ENCODE measurements around the gene NAGS.

The NAGS gene

DNA sequence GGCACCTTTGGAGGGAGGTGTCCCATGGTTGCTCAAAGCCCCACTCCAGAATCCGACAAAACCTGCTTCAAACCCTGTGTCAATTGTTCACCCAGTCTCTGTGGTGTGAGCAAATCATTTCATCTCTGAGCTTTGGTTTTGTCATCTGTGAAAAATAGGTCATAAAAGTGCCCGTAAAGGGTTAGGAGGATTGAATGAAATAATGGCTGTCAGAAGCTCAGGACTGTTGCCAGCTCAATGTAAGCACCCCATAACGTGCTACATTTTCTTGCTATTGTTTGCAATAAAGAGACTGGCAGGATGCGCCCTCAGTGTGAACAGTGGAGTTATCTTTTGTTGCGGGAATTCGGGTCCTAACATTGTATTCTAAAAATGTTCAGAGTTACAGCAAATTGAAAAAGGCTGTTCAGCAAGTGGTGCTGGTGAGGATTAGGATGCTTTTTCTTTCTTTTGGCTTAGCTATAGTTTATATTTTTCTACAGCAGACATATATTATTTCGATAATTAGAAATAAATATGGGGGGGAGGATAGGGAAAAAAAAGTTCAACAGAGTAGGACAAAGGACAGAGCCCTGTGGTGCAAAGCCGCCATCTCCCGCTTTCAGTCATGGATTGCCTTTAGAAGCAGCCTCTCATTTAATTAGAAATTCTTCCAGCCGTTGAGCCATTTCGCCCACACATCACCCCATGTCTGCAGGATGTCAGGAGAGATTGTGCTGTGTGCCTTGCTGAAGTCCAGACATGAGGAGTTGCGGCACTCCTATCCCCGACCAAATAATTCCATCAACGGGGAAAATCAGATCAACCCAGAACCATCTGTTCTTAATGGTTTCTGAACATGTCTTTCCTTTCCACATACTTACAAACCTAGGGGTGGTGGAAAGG, 29.8 kb upstream of the NAGS start:
- no peaks in the 10 kb centered on the region; the same call in 1 of the 2 replicates for H3K27me3 ChIP-seq (ENCODE audit: insufficient read depth, low read length)
- no peaks in the 10 kb centered on the region for H3K4me1 ChIP-seq (ENCODE audit: insufficient read depth, low read length)
- H3K4me3 ChIP-seq (ENCODE audit: low read length), result no peak overlapping the region
- H3K9me3 ChIP-seq (ENCODE audit: insufficient read depth, low read depth, low read length), result no peaks in the 10 kb centered on the region
- 88% methylated on average over 13 of the region's 14 CpGs for WGBS
- no peak overlapping the region for H3K27ac ChIP-seq (ENCODE audit: low read depth, low read length)
- no peak overlapping the region for H3K9ac ChIP-seq (ENCODE audit: low read depth, low read length)
- H3K36me3 ChIP-seq (ENCODE audit: insufficient read depth, low read length), result no peaks in the 10 kb centered on the region

DNA sequence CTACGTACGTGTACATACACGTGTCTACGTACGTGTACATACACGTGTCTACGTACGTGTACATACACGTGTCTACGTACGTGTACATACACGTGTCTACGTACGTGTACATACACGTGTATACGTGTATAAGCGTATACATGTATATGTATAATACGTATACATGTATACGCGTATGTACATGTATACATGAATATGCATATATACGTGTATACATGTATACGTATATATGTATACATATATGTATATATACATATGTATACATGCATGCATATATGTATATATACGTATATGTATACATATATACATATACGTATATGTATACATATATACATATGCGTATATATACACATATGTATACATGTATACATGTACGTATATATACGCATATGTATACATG, 28.5 kb upstream of the NAGS start:
- Histone ChIP-seq H3K9me3 (ENCODE audit: insufficient read depth, low read depth, low read length) (no peaks in the 10 kb centered on the region), H3K27me3 (ENCODE audit: insufficient read depth, low read length) (no peaks in the 10 kb centered on the region; the same call in 1 of the 2 replicates), H3K4me3 (ENCODE audit: low read length) (no peak overlapping the region), H3K36me3 (ENCODE audit: insufficient read depth, low read length) (no peaks in the 10 kb centered on the region), H3K27ac (ENCODE audit: low read depth, low read length) (no peak overlapping the region), H3K9ac (ENCODE audit: low read depth, low read length) (no peak overlapping the region), H3K4me1 (ENCODE audit: insufficient read depth, low read length) (no peaks in the 10 kb centered on the region)
- WGBS, result no CpG with 5 or more reads among the region's 27 CpGs

DNA sequence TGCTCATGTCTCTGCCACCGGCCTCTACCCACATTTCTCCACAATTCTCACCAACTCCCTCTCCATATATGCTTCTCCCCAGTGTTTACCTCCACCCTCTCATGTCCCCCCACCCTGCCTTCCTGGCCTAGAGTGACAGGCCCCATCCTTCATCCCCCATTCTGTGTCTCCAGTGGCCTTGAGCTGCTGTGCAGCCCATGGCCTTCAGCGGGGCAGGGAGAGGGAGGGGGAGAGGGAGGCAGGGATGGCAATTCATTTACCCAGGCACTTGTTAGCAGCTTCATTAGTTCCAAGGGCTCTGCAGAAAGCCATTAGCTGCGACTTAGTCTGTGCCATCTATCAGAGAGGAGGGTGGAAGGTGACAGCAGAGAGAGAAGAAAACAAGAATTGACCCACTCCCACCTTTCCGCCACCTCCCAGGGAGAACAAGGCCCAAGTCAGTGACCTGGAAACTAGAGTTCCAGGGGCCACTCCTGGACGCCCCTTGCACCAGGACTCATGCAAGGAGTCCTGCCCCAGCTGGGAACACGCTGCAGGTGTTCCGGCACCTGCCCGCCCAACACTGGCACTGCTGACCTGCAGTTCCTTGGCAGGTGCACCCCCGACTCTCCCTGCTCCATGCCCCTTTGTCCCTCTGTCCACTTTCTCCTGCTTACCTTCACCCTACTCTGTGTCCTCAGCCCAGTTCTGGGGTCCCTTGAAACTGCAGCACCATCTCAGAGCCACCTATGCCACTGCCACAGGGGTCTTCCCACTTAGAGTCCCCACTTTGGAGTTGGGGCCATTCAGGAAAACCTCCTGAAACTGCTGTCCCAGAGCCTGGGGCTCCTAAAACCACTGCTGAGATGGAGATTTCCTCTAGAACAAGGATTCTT, 27.2 kb upstream of the NAGS start:
- no peak overlapping the region for H3K27ac ChIP-seq (ENCODE audit: low read depth, low read length)
- 75% methylated on average over 8 of the region's 9 CpGs for WGBS

DNA sequence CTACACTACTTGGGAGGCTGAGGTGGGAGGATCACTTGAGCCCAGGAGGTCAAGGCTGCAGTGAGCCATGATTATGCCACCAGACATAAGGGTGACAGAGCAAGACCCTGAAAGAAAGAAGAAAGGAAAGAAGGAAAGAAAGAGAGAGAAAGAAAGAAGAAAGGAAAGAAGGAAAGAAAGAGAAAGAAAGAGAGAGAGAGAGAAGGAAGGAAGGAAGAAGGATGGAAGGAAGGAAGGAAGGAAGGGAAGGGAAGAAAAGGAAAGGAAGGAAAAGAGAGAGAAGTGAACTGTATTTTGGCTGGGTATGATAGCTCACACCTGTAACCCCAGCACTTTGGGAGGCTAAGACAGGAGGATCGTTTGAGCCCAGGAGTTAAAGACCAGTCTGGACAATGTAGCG, 26.3 kb upstream of the NAGS start:
- Histone ChIP-seq H3K4me3 (ENCODE audit: low read length) (no peak overlapping the region), H3K27ac (ENCODE audit: low read depth, low read length) (no peak overlapping the region), H3K36me3 (ENCODE audit: insufficient read depth, low read length) (no peaks in the 10 kb centered on the region), H3K9ac (ENCODE audit: low read depth, low read length) (no peak overlapping the region), H3K27me3 (ENCODE audit: insufficient read depth, low read length) (peaks cover 12% of the 10 kb centered on the region), H3K4me1 (ENCODE audit: insufficient read depth, low read length) (no peaks in the 10 kb centered on the region), H3K9me3 (ENCODE audit: insufficient read depth, low read depth, low read length) (no peaks in the 10 kb centered on the region)
- WGBS, result 85% methylated on average over 2 of the region's 2 CpGs

More for the DNA sequence above, 27.2 kb upstream of the NAGS start:
- no peak overlapping the region for H3K4me3 ChIP-seq (ENCODE audit: low read length)
- H3K27me3 ChIP-seq (ENCODE audit: insufficient read depth, low read length), result peaks cover 4% of the 10 kb centered on the region
- no peaks in the 10 kb centered on the region for H3K36me3 ChIP-seq (ENCODE audit: insufficient read depth, low read length)
- no peak overlapping the region for H3K9ac ChIP-seq (ENCODE audit: low read depth, low read length)
- H3K9me3 ChIP-seq (ENCODE audit: insufficient read depth, low read depth, low read length), result no peaks in the 10 kb centered on the region
- no peaks in the 10 kb centered on the region for H3K4me1 ChIP-seq (ENCODE audit: insufficient read depth, low read length)

DNA sequence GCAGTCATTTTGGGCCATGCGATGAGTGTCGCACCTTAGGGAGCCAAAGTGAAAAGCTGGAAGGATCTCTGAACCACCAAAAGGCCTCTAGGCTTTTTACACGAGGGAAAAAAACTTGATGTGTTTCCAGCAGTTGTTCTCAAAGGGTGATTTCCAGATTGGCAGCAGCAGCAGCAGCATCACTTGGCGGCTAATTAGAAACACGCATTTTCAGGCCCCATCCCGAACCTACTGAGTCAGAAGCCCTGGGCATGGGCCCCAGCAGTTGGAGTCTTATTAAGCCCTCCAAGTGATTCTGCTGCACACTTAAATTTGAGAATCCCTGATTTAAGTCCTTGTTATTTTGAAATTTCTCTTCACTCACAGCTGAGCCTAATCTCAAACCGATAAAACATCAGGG, 25.4 kb upstream of the NAGS start:
- H3K4me3 ChIP-seq (ENCODE audit: low read length), result no peak overlapping the region
- no peaks in the 10 kb centered on the region for H3K36me3 ChIP-seq (ENCODE audit: insufficient read depth, low read length)
- no peaks in the 10 kb centered on the region for H3K4me1 ChIP-seq (ENCODE audit: insufficient read depth, low read length)
- no peaks in the 10 kb centered on the region for H3K9me3 ChIP-seq (ENCODE audit: insufficient read depth, low read depth, low read length)
- 80% methylated on average over 7 of the region's 7 CpGs for WGBS
- H3K27ac ChIP-seq (ENCODE audit: low read depth, low read length), result no peak overlapping the region
- H3K9ac ChIP-seq (ENCODE audit: low read depth, low read length), result no peak overlapping the region
- H3K27me3 ChIP-seq (ENCODE audit: insufficient read depth, low read length), result peaks cover 22% of the 10 kb centered on the region

DNA sequence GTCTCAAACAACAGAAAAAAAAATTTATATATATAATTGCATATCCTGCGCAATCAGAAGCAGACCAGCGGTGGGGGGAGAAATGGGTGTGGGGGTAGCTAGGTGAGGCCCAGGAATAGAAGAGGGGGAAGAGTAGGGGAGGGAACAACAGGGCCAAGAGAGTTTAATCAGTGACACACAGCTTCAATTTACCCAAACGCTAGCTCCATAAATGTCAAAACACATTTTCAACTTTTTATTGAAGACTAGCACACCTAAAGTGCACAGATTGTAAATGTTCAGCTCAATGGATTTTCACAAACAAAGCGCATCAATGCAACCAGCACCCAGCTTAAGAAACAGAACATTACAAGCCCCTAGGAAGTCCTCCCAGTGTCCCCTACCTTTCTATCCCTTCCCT, 24.8 kb upstream of the NAGS start:
- WGBS, result 94% methylated on average over 4 of the region's 4 CpGs
- Histone ChIP-seq H3K4me1 (ENCODE audit: insufficient read depth, low read length) (peaks cover 6% of the 10 kb centered on the region; the same call in 1 of the 2 replicates), H3K27me3 (ENCODE audit: insufficient read depth, low read length) (peaks cover 28% of the 10 kb centered on the region), H3K9me3 (ENCODE audit: insufficient read depth, low read depth, low read length) (no peaks in the 10 kb centered on the region), H3K9ac (ENCODE audit: low read depth, low read length) (no peak overlapping the region), H3K27ac (ENCODE audit: low read depth, low read length) (no peak overlapping the region), H3K36me3 (ENCODE audit: insufficient read depth, low read length) (no peaks in the 10 kb centered on the region), H3K4me3 (ENCODE audit: low read length) (no peak overlapping the region)

DNA sequence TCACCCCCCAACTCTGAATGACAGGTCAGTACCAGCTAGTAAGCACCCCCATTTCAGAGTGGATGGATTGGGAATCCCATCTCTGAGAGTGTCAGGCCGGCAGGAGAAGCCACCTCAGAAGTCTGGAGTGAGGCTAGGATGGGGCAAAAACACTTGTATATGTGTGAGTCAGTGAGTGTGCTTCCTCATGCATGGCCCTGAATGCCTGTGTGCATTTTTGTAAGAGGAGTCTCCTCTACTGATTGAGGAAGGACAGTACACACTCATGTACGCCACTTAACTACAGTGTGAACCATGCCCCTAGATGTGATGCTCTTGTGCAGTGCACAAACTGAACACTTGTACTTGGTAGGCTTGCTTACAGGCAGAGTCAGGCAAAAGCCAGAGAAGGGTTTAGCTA, 22.3 kb upstream of the NAGS start:
- 93% methylated on average over 2 of the region's 2 CpGs for WGBS
- Histone ChIP-seq H3K9me3 (ENCODE audit: insufficient read depth, low read depth, low read length) (no peaks in the 10 kb centered on the region), H3K27ac (ENCODE audit: low read depth, low read length) (no peak overlapping the region), H3K4me1 (ENCODE audit: insufficient read depth, low read length) (peaks cover 8% of the 10 kb centered on the region; the same call in 1 of the 2 replicates), H3K27me3 (ENCODE audit: insufficient read depth, low read length) (peaks cover 28% of the 10 kb centered on the region), H3K9ac (ENCODE audit: low read depth, low read length) (no peak overlapping the region), H3K4me3 (ENCODE audit: low read length) (no peak overlapping the region), H3K36me3 (ENCODE audit: insufficient read depth, low read length) (no peaks in the 10 kb centered on the region)

DNA sequence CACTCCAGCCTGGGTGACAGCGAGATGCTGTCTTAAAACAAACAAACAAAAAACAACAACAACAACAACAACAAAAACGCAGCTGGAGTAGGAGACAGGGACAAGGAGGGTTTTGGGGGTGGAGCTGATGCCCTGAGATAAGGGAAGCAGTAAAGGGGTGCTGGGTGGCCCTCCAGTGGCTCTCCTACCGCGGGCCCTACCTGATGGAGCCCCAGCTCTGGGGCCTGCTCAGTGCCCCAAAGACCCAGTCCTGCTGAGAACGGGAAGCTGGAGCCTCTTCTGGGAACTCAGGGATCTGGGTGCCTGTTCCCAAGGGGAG, 21.3 kb upstream of the NAGS start:
- no peaks in the 10 kb centered on the region for H3K9me3 ChIP-seq (ENCODE audit: insufficient read depth, low read depth, low read length)
- WGBS, result 44% methylated on average over 5 of the region's 5 CpGs
- peaks cover 28% of the 10 kb centered on the region for H3K27me3 ChIP-seq (ENCODE audit: insufficient read depth, low read length)

DNA sequence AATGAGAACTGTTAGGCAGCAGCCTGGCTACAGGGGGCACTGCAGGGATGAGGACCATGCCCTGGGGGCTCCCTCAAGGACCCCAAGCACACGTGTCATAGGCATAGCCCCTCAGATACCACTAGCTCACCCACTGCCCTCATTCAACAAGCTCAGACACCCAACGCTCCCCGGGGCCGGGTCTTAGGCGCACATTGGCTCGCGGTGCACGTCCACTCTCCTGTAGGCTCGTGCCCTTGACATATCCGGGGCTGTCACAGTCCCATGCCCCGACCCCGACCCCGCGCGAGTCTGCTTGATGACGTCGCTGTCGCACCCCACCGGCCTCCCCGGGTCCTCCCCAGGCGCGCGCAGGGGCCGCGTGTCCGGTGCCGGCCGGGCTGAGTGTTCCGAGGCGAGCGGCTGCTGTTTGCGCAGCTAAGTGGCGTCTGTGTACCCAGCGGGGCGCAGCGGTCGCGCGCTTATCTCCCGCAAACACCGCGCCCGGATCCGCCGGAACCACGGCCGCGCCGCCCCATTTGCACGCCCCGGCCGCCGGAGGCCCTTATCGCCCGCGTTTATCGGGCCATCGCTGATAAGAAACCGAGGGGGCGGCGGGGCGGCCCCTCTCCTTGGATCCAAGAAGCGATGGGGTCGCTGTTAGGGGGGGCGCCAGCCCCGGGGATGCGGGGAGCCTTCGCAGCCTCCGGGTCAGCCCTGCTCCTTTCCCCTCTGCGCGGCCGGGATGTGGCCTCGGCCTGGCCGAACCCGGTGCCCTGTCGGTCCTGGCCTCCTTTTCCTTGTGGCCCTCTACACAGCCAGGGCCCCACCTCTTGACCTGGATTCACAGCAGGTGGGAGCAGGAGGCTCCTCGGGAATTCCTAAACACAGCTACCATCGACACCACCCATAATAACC, 20.7 kb upstream of the NAGS start:
- no peaks in the 10 kb centered on the region for H3K9me3 ChIP-seq (ENCODE audit: insufficient read depth, low read depth, low read length)
- WGBS, result under 1% methylated on average over 78 of the region's 78 CpGs
- H3K4me3 ChIP-seq (ENCODE audit: low read length), result peak overlapping the region; percentile 56
- peaks cover 28% of the 10 kb centered on the region for H3K27me3 ChIP-seq (ENCODE audit: insufficient read depth, low read length)
- H3K36me3 ChIP-seq (ENCODE audit: insufficient read depth, low read length), result no peaks in the 10 kb centered on the region
- peaks cover 12% of the 10 kb centered on the region; the same call in 1 of the 2 replicates for H3K4me1 ChIP-seq (ENCODE audit: insufficient read depth, low read length)
- peak overlapping the region; percentile 53; the same call in 1 of the 2 replicates for H3K9ac ChIP-seq (ENCODE audit: low read depth, low read length)
- no peak overlapping the region for H3K27ac ChIP-seq (ENCODE audit: low read depth, low read length)

More for the DNA sequence above, 21.3 kb upstream of the NAGS start:
- H3K36me3 ChIP-seq (ENCODE audit: insufficient read depth, low read length), result no peaks in the 10 kb centered on the region
- peaks cover 12% of the 10 kb centered on the region; the same call in 1 of the 2 replicates for H3K4me1 ChIP-seq (ENCODE audit: insufficient read depth, low read length)
- H3K27ac ChIP-seq (ENCODE audit: low read depth, low read length), result no peak overlapping the region
- H3K4me3 ChIP-seq (ENCODE audit: low read length), result peak overlapping the region; percentile 56
- H3K9ac ChIP-seq (ENCODE audit: low read depth, low read length), result no peak overlapping the region

DNA sequence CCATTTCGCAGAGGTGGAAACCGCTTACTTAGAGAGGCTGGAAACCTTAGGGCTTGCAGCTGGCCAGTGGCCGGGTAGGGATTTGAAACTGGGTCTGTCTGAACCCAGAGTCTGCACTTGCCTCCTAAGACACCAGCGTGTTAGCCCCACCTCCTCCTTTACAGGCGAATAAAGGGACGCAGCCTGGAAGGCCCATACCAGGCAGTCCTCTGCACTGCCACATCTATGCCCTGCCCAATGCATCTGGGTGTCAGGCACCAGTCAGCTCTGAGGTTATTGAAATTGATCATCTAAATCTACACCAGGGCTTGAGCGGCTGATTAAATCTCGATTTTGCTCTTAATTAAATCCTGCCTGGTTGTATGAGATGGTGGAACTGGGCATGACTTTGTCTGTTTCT, 19.9 kb upstream of the NAGS start:
- H3K9me3 ChIP-seq (ENCODE audit: insufficient read depth, low read depth, low read length), result no peaks in the 10 kb centered on the region
- H3K9ac ChIP-seq (ENCODE audit: low read depth, low read length), result no peak overlapping the region; the same call in 1 of the 2 replicates
- peaks cover 28% of the 10 kb centered on the region for H3K27me3 ChIP-seq (ENCODE audit: insufficient read depth, low read length)
- H3K36me3 ChIP-seq (ENCODE audit: insufficient read depth, low read length), result no peaks in the 10 kb centered on the region
- peak overlapping the region; percentile 56 for H3K4me3 ChIP-seq (ENCODE audit: low read length)
- peaks cover 12% of the 10 kb centered on the region; the same call in 1 of the 2 replicates for H3K4me1 ChIP-seq (ENCODE audit: insufficient read depth, low read length)
- H3K27ac ChIP-seq (ENCODE audit: low read depth, low read length), result peak overlapping the region; percentile 48; the same call in 1 of the 2 replicates
- 37% methylated on average over 8 of the region's 8 CpGs for WGBS

Measured in HUES64 (cell line).